ENCODE measurements around the gene AHCYL2. TPM values are rescaled to one million over a fixed set of nuclear protein-coding genes. Genes with fewer than 3 reads are reported as not detected.
"Not testable (repeated sequence)": the region's sequence is repeated elsewhere in the genome, so short reads cannot be mapped to it uniquely, and the experiment has no call there.

AHCYL2 gene
- total and polyA plus RNA-seq, 5 donors from 2014 or later: 6.2 to 18.5 (median 8.3) TPM

DNA sequence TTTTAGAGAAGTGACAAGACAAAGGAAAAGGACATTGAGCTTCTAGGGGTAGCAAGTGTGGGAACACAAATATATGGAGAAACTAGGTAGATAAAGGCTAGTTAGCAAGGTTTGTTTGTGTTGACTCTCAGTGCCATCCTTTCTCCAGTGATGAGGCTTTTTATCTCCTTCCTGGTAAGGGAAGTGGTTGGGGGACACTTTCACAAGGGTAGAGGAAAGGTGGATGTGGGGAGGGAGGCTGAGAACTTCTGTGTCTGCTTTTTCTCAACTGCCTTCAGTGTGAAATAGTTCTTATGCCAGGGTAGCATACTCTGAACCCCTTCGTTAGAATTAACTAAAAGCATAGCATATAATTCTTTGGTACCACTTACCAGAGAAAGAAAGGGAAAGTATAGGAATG is 116.4 kb downstream of the AHCYL2 start:
- Histone ChIP-seq H3K4me3 (ENCODE audit: low read depth, low read length) (no peak overlapping the region), H3K27ac (ENCODE audit: insufficient read depth, low read length, poor library complexity, severe bottlenecking) (no peak overlapping the region), H3K9me3 (ENCODE audit: control insufficient read depth in 2 of 2, low read length in 2 of 2) (no peaks in the 10 kb centered on the region), H3K36me3 (ENCODE audit: control insufficient read depth, insufficient read depth, low read length) (no peaks in the 10 kb centered on the region), H3K4me1 (ENCODE audit: control insufficient read depth, insufficient read depth, low read length, poor library complexity, severe bottlenecking) (no peaks in the 10 kb centered on the region), H3K27me3 (ENCODE audit: control insufficient read depth, insufficient read depth, low read length) (no peaks in the 10 kb centered on the region)
- peaks cover 14 to 44% (median 19%) of the 10 kb centered on the region in 4 donors for H3K4me1 Mint-ChIP-seq
- peaks cover 15% of the 10 kb centered on the region for H3K36me3 Mint-ChIP-seq
- no peaks in the 10 kb centered on the region for H3K9me3 Mint-ChIP-seq
- peak in 1 of 3 donors; percentile 21 for DNase-seq
- no peak overlapping the region for H3K4me3 Mint-ChIP-seq
- no peak for ATAC-seq (ENCODE audit: low read depth in 2 of 2)
- peak overlapping the region; percentile 9 to 65 (median 54) for H3K27ac Mint-ChIP-seq
- H3K27me3 Mint-ChIP-seq: no peaks in the 10 kb centered on the region

DNA sequence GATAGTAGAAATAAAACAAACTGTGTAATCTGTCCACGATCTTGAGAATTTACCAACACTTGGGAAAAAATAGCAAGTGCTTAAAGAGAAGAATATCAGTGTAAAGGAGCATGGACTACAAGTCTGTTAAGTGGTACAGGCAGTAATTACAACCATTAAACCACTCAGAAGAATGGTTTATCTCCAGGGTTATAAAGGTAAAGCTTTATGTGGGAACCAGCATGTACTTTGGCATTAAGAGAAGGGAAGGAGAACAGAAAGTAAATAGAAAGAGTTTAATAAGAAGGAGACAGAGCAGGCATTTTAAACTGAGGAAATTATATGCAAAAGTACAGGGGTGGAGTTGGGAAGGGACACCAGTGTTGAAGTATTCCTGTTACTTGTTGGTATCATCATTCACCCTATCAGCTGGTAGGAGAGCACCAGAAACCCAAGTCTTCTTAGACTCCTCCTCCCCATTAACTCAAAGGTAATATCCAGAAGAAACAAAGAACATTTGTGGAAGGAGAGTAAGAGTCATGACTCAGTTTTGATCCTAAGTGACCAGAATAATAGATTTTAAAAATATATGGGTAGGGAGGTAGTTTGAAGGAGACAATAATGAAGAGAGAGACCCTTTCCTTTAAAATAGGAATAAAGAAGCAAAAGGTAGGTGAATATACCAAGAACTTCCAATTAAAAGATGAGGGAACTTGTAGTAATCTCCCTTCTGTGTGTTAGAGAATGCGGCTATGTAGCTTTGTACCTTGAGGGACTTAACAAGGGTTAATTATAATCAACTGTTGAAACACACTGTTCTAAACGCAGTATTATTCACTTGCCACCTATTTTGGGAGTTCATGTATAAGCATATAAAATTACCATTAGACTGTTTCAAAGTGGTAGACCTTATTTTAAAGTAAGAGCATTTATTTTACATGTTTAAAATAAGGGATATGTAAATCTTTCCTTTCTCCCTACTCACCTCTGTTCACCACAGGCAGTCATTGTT is 117.3 kb downstream of the AHCYL2 start:
- Histone ChIP-seq H3K9me3 (ENCODE audit: control insufficient read depth in 2 of 2, low read length in 2 of 2) (no peaks in the 10 kb centered on the region), H3K27me3 (ENCODE audit: control insufficient read depth, insufficient read depth, low read length) (no peaks in the 10 kb centered on the region), H3K4me1 (ENCODE audit: control insufficient read depth, insufficient read depth, low read length, poor library complexity, severe bottlenecking) (no peaks in the 10 kb centered on the region), H3K36me3 (ENCODE audit: control insufficient read depth, insufficient read depth, low read length) (no peaks in the 10 kb centered on the region), H3K4me3 (ENCODE audit: low read depth, low read length) (no peak overlapping the region), H3K27ac (ENCODE audit: insufficient read depth, low read length, poor library complexity, severe bottlenecking) (no peak overlapping the region)
- H3K27me3 Mint-ChIP-seq: no peaks in the 10 kb centered on the region
- peaks cover 15% of the 10 kb centered on the region for H3K36me3 Mint-ChIP-seq
- H3K4me3 Mint-ChIP-seq: no peak overlapping the region
- DNase-seq: no peak
- peaks cover 14 to 44% (median 19%) of the 10 kb centered on the region in 4 donors for H3K4me1 Mint-ChIP-seq
- peak overlapping the region in 2 of 3 donors; percentile 9 to 65 for H3K27ac Mint-ChIP-seq
- H3K9me3 Mint-ChIP-seq: no peaks in the 10 kb centered on the region
- no peak for ATAC-seq (ENCODE audit: low read depth in 2 of 2)

DNA sequence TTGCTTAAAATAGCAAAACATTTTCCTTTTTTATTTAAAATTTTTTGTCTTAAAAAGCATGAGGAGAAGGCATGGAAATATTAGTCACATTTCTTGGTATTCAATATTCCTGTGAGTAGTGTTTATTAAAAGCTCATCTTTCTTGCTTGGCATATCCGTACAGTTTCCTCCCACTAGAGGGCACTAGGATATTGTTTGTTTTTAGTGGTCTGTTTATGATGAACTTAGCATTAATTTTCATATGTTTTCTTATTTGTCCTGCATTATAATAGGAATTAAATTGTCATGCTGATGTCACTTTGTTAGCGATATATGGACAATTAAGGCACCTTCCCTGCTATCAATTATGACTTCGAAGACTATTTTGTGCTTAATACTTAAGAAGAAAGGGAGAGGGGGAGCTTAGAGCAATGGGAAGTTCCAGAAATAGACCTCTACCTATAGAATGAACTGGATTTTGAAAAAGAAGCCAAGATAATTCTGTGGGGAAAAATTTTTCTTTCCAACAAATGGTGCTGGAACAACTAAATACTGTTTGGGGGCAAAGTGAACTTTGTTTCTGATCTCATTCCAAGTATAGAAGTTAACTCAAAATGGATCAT is 118.4 kb downstream of the AHCYL2 start:
- no peaks in the 10 kb centered on the region for H3K9me3 ChIP-seq (ENCODE audit: control insufficient read depth in 2 of 2, low read length in 2 of 2)
- H3K4me1 ChIP-seq (ENCODE audit: control insufficient read depth, insufficient read depth, low read length, poor library complexity, severe bottlenecking): no peaks in the 10 kb centered on the region
- H3K27me3 ChIP-seq (ENCODE audit: control insufficient read depth, insufficient read depth, low read length): no peaks in the 10 kb centered on the region
- peaks cover 15% of the 10 kb centered on the region for H3K36me3 Mint-ChIP-seq
- DNase-seq: peak in 2 of 3 donors; percentile 41 to 72
- H3K9me3 Mint-ChIP-seq: no peaks in the 10 kb centered on the region
- no peak overlapping the region for H3K27ac ChIP-seq (ENCODE audit: insufficient read depth, low read length, poor library complexity, severe bottlenecking)
- H3K27ac Mint-ChIP-seq: no peak overlapping the region
- no peak overlapping the region for H3K4me3 Mint-ChIP-seq
- H3K4me1 Mint-ChIP-seq: peaks cover 14 to 44% (median 19%) of the 10 kb centered on the region in 4 donors
- no peaks in the 10 kb centered on the region for H3K27me3 Mint-ChIP-seq
- H3K4me3 ChIP-seq (ENCODE audit: low read depth, low read length): no peak overlapping the region
- ATAC-seq (ENCODE audit: low read depth in 2 of 2): peak in 1 of 2 donors; percentile 52
- no peaks in the 10 kb centered on the region for H3K36me3 ChIP-seq (ENCODE audit: control insufficient read depth, insufficient read depth, low read length)

DNA sequence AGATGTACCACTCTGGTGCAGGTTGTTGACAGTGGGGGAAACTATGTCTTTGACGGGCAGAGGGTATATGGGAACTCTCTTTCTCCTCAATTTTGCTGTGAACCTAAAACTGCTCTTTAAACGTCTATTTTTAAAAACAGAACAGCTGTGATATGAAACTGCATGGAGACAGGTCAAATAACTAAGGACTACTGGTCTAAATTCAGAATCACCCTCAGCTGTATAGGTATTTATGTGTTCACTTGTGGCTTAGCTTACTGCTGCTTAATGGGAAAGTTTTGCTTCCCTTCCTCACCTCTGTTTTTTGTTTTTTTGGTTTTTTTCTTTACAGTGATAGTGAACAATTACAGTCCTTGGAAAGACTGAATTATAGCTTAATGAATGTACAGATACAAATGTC is 122.5 kb downstream of the AHCYL2 start:
- H3K27ac ChIP-seq (ENCODE audit: insufficient read depth, low read length, poor library complexity, severe bottlenecking): no peak overlapping the region
- no peaks in the 10 kb centered on the region for H3K9me3 ChIP-seq (ENCODE audit: control insufficient read depth in 2 of 2, low read length in 2 of 2)
- Mint-ChIP-seq H3K36me3 (peaks cover 5% of the 10 kb centered on the region), H3K27me3 (no peaks in the 10 kb centered on the region), H3K9me3 (no peaks in the 10 kb centered on the region), H3K4me1 (peaks cover 10 to 31% (median 15%) of the 10 kb centered on the region in 4 donors), H3K27ac (no peak overlapping the region), H3K4me3 (no peak overlapping the region)
- no peaks in the 10 kb centered on the region for H3K36me3 ChIP-seq (ENCODE audit: control insufficient read depth, insufficient read depth, low read length)
- DNase-seq: no peak
- H3K27me3 ChIP-seq (ENCODE audit: control insufficient read depth, insufficient read depth, low read length): no peaks in the 10 kb centered on the region
- no peak for ATAC-seq (ENCODE audit: low read depth in 2 of 2)
- no peak overlapping the region for H3K4me3 ChIP-seq (ENCODE audit: low read depth, low read length)
- no peaks in the 10 kb centered on the region for H3K4me1 ChIP-seq (ENCODE audit: control insufficient read depth, insufficient read depth, low read length, poor library complexity, severe bottlenecking)

- peaks cover 5% of the 10 kb centered on the region for H3K36me3 Mint-ChIP-seq
- no peak for DNase-seq
- no peak for ATAC-seq (ENCODE audit: low read depth in 2 of 2)
- no peaks in the 10 kb centered on the region for H3K9me3 Mint-ChIP-seq
- no peak overlapping the region for H3K4me3 Mint-ChIP-seq
- H3K27ac ChIP-seq (ENCODE audit: insufficient read depth, low read length, poor library complexity, severe bottlenecking): no peak overlapping the region
- H3K36me3 ChIP-seq (ENCODE audit: control insufficient read depth, insufficient read depth, low read length): no peaks in the 10 kb centered on the region
- H3K4me1 Mint-ChIP-seq: peaks cover 8 to 29% (median 14%) of the 10 kb centered on the region in 4 donors
- no peak overlapping the region for H3K27ac Mint-ChIP-seq
- H3K4me1 ChIP-seq (ENCODE audit: control insufficient read depth, insufficient read depth, low read length, poor library complexity, severe bottlenecking): no peaks in the 10 kb centered on the region
- H3K27me3 ChIP-seq (ENCODE audit: control insufficient read depth, insufficient read depth, low read length): no peaks in the 10 kb centered on the region
- no peaks in the 10 kb centered on the region for H3K27me3 Mint-ChIP-seq
- H3K9me3 ChIP-seq (ENCODE audit: control insufficient read depth in 2 of 2, low read length in 2 of 2): no peaks in the 10 kb centered on the region
- H3K4me3 ChIP-seq (ENCODE audit: low read depth, low read length): no peak overlapping the region
These were observed 123.4 kb downstream of the AHCYL2 start for GRCh38 chr7:129348023-129348740.

- no peaks in the 10 kb centered on the region for H3K27me3 Mint-ChIP-seq
- DNase-seq: no peak
These were observed 126.5 kb downstream of the AHCYL2 start for GRCh38 chr7:129351320-129351719.

DNA sequence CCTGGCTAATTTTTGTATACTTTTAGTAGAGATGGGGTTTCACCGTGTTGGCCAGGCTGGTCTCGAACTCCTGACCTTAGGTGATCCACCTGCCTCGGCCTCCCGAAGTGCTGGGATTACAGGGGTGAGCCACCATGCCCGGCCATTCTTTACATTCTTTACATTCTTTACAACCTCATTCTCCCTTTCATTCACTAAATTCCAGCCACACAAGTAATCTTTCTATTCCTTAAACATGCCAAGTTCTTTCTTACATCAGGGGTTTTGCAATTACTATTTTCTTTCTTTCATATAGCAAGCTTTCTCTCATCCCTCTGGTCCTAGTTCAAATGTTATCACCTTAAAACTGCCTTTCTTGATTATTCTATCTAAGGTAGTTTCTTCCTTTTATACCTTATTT is 128.3 kb downstream of the AHCYL2 start:
- not testable (repeated sequence) for H3K4me3 Mint-ChIP-seq; H3K9me3 ChIP-seq (ENCODE audit: control insufficient read depth in 2 of 2, low read length in 2 of 2); ATAC-seq (ENCODE audit: low read depth in 2 of 2); H3K9me3 Mint-ChIP-seq; H3K36me3 Mint-ChIP-seq; H3K4me1 Mint-ChIP-seq; H3K4me3 ChIP-seq (ENCODE audit: low read depth, low read length); H3K4me1 ChIP-seq (ENCODE audit: control insufficient read depth, insufficient read depth, low read length, poor library complexity, severe bottlenecking); H3K27me3 Mint-ChIP-seq; H3K27ac Mint-ChIP-seq; H3K36me3 ChIP-seq (ENCODE audit: control insufficient read depth, insufficient read depth, low read length); DNase-seq; H3K27me3 ChIP-seq (ENCODE audit: control insufficient read depth, insufficient read depth, low read length); H3K27ac ChIP-seq (ENCODE audit: insufficient read depth, low read length, poor library complexity, severe bottlenecking)

More at GRCh38 chr7:129351320-129351719, 126.5 kb downstream of the AHCYL2 start:
- H3K27ac Mint-ChIP-seq: no peak overlapping the region
- H3K27ac ChIP-seq (ENCODE audit: insufficient read depth, low read length, poor library complexity, severe bottlenecking): no peak overlapping the region
- no peak overlapping the region for H3K4me3 Mint-ChIP-seq
- H3K4me3 ChIP-seq (ENCODE audit: low read depth, low read length): no peak overlapping the region
- peaks cover 0 to 4% (median 0%) of the 10 kb centered on the region in 4 donors for H3K4me1 Mint-ChIP-seq
- H3K9me3 ChIP-seq (ENCODE audit: control insufficient read depth in 2 of 2, low read length in 2 of 2): no peaks in the 10 kb centered on the region
- no peak for ATAC-seq (ENCODE audit: low read depth in 2 of 2)
- no peaks in the 10 kb centered on the region for H3K36me3 Mint-ChIP-seq
- no peaks in the 10 kb centered on the region for H3K36me3 ChIP-seq (ENCODE audit: control insufficient read depth, insufficient read depth, low read length)
- no peaks in the 10 kb centered on the region for H3K9me3 Mint-ChIP-seq
- H3K4me1 ChIP-seq (ENCODE audit: control insufficient read depth, insufficient read depth, low read length, poor library complexity, severe bottlenecking): no peaks in the 10 kb centered on the region
- H3K27me3 ChIP-seq (ENCODE audit: control insufficient read depth, insufficient read depth, low read length): no peaks in the 10 kb centered on the region

All from CD4-positive, CD25-positive, alpha-beta regulatory T cell (primary cell).